Stomach (tissue), 9 donors: ENCODE results near the gene HECA. TPM values are rescaled to one million over a fixed set of nuclear protein-coding genes. Genes with fewer than 3 reads are reported as not detected.

Experiments used
- DNase-seq, 2 donors: peaks; one replicate each; pipeline versions ENCODE4 v3.0.0 to v3.0.0-alpha.2; 2013 to 2019
- H3K27ac ChIP-seq, 5 donors: fragments of 200-600 bp in 4 of 5; sonication (generic) in 4 of 5; one replicate each; pipeline ENCODE4 v1.5.1; 2013 to 2019; ENCODE audit warnings: mild to moderate bottlenecking in 1 of 5, moderate library complexity in 1 of 5
- H3K27me3 ChIP-seq, 3 donors: fragments of 200-600 bp; sonication (generic); one replicate each; pipeline ENCODE4 v1.5.1; 2017 to 2019; ENCODE audit warnings: mixed run types in 1 of 3
- H3K36me3 ChIP-seq, 4 donors: fragments of 200-600 bp; sonication (generic); 1 replicate in 3 of 4; 2 replicates in 1 of 4; pipeline ENCODE4 v1.5.1; 2016 to 2019
- H3K4me1 ChIP-seq, 4 donors: fragments of 200-600 bp; sonication (generic); one replicate each; pipeline ENCODE4 v1.5.1; 2016 to 2019
- H3K4me3 ChIP-seq, 4 donors: fragments of 200-600 bp; sonication (generic) in 3 of 4; one replicate each; pipeline ENCODE4 v1.5.1; 2016 to 2019; ENCODE audit warnings: mild to moderate bottlenecking in 1 of 4
- H3K9me3 ChIP-seq, 4 donors: fragments of 200-600 bp; sonication (generic); one replicate each; pipeline ENCODE4 v1.5.1; 2016 to 2019
- CTCF ChIP-seq, 7 experiments: fragments of 450-650 bp in 4 of 7; fragments of 200-600 bp in 3 of 7; sonication (generic) in 3 of 7; IDR thresholded peaks; one replicate each; pipeline ENCODE4 v1.5.1; 2016 to 2019; ENCODE audit warnings: antibody characterized with exemption in 7 of 7, control low read depth in 2 of 7, mild to moderate bottlenecking in 1 of 7
- EP300 ChIP-seq: sonication (generic); formaldehyde crosslinking; IDR thresholded peaks from one replicate; pipeline ENCODE4 v1.6.1; 2017; ENCODE audit warnings: antibody characterized with exemption
- POLR2A ChIP-seq, 4 donors: fragments of 450-650 bp; IDR thresholded peaks; one replicate each; pipeline ENCODE4 v1.6.1; 2016; ENCODE audit warnings: antibody characterized with exemption in 4 of 4, control low read depth in 2 of 4, mild to moderate bottlenecking in 1 of 4, moderate library complexity in 1 of 4
- POLR2AphosphoS5 ChIP-seq, 3 donors: sonication (generic); formaldehyde crosslinking; IDR thresholded peaks; one replicate each; pipeline ENCODE4 v1.6.1; 2016; ENCODE audit warnings: antibody characterized with exemption in 3 of 3
- WGBS, 5 donors: extraction: QIAGEN DNeasy Blood & Tissue Kit in 3 of 5; methylation state at CpG; one replicate each; pipeline versions ENCODE4 v1.1.5 to v1.1.7; 2013 to 2018; 5-methylcytosine and 5-hydroxymethylcytosine counted together
- intact Hi-C: fragments of 100-400 bp; cut with DNase I; formaldehyde crosslinking; loops from one replicate; pipeline ENCODE4 v1.15.1; 2023; ENCODE audit warnings: low total_unique reads
- polyA plus RNA-seq, 3 donors: library from polyadenylated mRNA; stranded (reverse); fragments of 200-250 nt; gene quantifications; one replicate each; pipeline ENCODE4 v1.2.3, GENCODE V29; 2013
- total RNA-seq, 5 donors: library from RNA; depleted of rRNA; stranded (reverse); fragments of >200 nt; gene quantifications; one replicate each; pipeline versions ENCODE4 v1.1.0 to v1.2.3, GENCODE V29; 2014 to 2016
- donor health status: healthy with polysubstance abuse.
- donor health status: Bipolar disorder and iron deficiency.
- donor health status: healthy.

HECA gene
- total and polyA plus RNA-seq, 8 donors: 7.6 to 52.1 (median 31.0) TPM

GRCh38 chr6:139112561-139112960 lies 22.3 kb upstream of the HECA start:
- intact Hi-C loops: no loop called here
- Histone ChIP-seq H3K36me3 (no peaks in the 10 kb centered on the region), H3K27me3 (no peaks in the 10 kb centered on the region), H3K4me1 (no peaks in the 10 kb centered on the region), H3K4me3 (no peak overlapping the region), H3K9me3 (no peaks in the 10 kb centered on the region), H3K27ac (no peak overlapping the region)
- no peak for DNase-seq
- TF ChIP-seq POLR2A (IDR thresholded peaks at IDR 0.05) (no peak), POLR2AphosphoS5 (IDR thresholded peaks at IDR 0.05) (no peak), CTCF (IDR thresholded peaks at IDR 0.05) (no peak), EP300 (no peak)
- 62 to 75% (median 70%) methylated on average over 7 of the region's 7 CpGs for WGBS, 5 donors

- intact Hi-C loops: no loop called here
- Histone ChIP-seq H3K27ac (no peak overlapping the region), H3K27me3 (no peaks in the 10 kb centered on the region), H3K36me3 (no peaks in the 10 kb centered on the region), H3K9me3 (peaks cover 0 to 10% (median 8%) of the 10 kb centered on the region in 4 donors), H3K4me3 (no peak overlapping the region), H3K4me1 (no peaks in the 10 kb centered on the region)
- DNase-seq: no peak
- 78 to 89% (median 85%) methylated on average over 3 of the region's 3 CpGs for WGBS, 5 donors
- TF ChIP-seq POLR2AphosphoS5 (IDR thresholded peaks at IDR 0.05): no peak
- no peak for TF ChIP-seq POLR2A (IDR thresholded peaks at IDR 0.05)
- TF ChIP-seq EP300: no peak
- no peak for TF ChIP-seq CTCF (IDR thresholded peaks at IDR 0.05)
Measured at GRCh38 chr6:139114746-139115145, 20.1 kb upstream of the HECA start.

- no peak for TF ChIP-seq POLR2A (IDR thresholded peaks at IDR 0.05)
- no peak for TF ChIP-seq EP300
- TF ChIP-seq CTCF (IDR thresholded peaks at IDR 0.05): no peak
- no peak for TF ChIP-seq POLR2AphosphoS5 (IDR thresholded peaks at IDR 0.05)
- H3K4me1 ChIP-seq: no peaks in the 10 kb centered on the region
- no peak overlapping the region for H3K27ac ChIP-seq
- H3K4me3 ChIP-seq: no peak overlapping the region
- H3K27me3 ChIP-seq: no peaks in the 10 kb centered on the region
- intact Hi-C loops: no loop called here
- DNase-seq: no peak
- peaks cover 0 to 19% (median 11%) of the 10 kb centered on the region in 4 donors for H3K9me3 ChIP-seq
- 64 to 83% (median 74%) methylated on average over 4 of the region's 4 CpGs for WGBS, 5 donors
- no peaks in the 10 kb centered on the region for H3K36me3 ChIP-seq
Measured at GRCh38 chr6:139115989-139116758, 18.7 kb upstream of the HECA start.

GRCh38 chr6:139117734-139118133 lies 17.1 kb upstream of the HECA start:
- H3K36me3 ChIP-seq: no peaks in the 10 kb centered on the region
- DNase-seq: no peak
- H3K9me3 ChIP-seq: peaks cover 0 to 19% (median 11%) of the 10 kb centered on the region in 4 donors
- H3K4me1 ChIP-seq: no peaks in the 10 kb centered on the region
- 42 to 81% (median 50%) methylated on average over 1 of the region's 1 CpG for WGBS, 5 donors
- intact Hi-C loops: no loop called here
- no peak for TF ChIP-seq CTCF (IDR thresholded peaks at IDR 0.05)
- TF ChIP-seq POLR2AphosphoS5 (IDR thresholded peaks at IDR 0.05): no peak
- TF ChIP-seq POLR2A (IDR thresholded peaks at IDR 0.05): no peak
- TF ChIP-seq EP300: no peak
- no peak overlapping the region for H3K27ac ChIP-seq
- no peak overlapping the region for H3K4me3 ChIP-seq
- no peaks in the 10 kb centered on the region for H3K27me3 ChIP-seq
